M059J (cell line): ENCODE results near the gene SLC9A8. TPM values are rescaled to one million over a fixed set of nuclear protein-coding genes. Genes with fewer than 3 reads are reported as not detected.
A peak's percentile ranks its signal among the peaks of the same experiment; 100 is the strongest.

Experiments used
- DNase-seq: peaks from one replicate; pipeline ENCODE4 v3.0.0-alpha.2; 2012; ENCODE audit warnings: low read depth
- total RNA-seq: library from RNA; depleted of rRNA; stranded (reverse); fragments of >200 nt; shearing (Covaris generic); gene quantifications from 2 replicates; pipeline ENCODE4 v1.2.3, GENCODE V29; 2014

The SLC9A8 gene
- total RNA-seq, 1 experiment from 2014 or later = 9.0 TPM

- peak; percentile 98 for DNase-seq
Measured at GRCh38 chr20:49915380-49916145, 102.9 kb downstream of the SLC9A8 start, which contains the start of gene SPATA2. Gene SPATA2, minus strand, starts transcription at chr20:49915529. Its CDS starts 7,039 bp downstream, at chr20:49908490.

- peak; percentile 87 for DNase-seq
Measured at GRCh38 chr20:49916146-49917002, 103.7 kb downstream of the SLC9A8 start.

- DNase-seq = no peak
Measured at GRCh38 chr20:49918446-49918845, 105.8 kb downstream of the SLC9A8 start.

- DNase-seq = no peak
Measured at GRCh38 chr20:49919009-49919408, 106.4 kb downstream of the SLC9A8 start.

GRCh38 chr20:49919461-49919860 is 106.8 kb downstream of the SLC9A8 start:
- no peak for DNase-seq

GRCh38 chr20:49924247-49924646 is 111.6 kb downstream of the SLC9A8 start:
- no peak for DNase-seq

GRCh38 chr20:49925901-49926454 is 113.3 kb downstream of the SLC9A8 start:
- DNase-seq = no peak

GRCh38 chr20:49928411-49929141 is 115.9 kb downstream of the SLC9A8 start:
- peak; percentile 92 for DNase-seq

GRCh38 chr20:49929142-49929494 is 116.5 kb downstream of the SLC9A8 start:
- no peak for DNase-seq

GRCh38 chr20:49935746-49936152 is 123.1 kb downstream of the SLC9A8 start:
- DNase-seq = no peak

GRCh38 chr20:49936153-49937026 is 123.8 kb downstream of the SLC9A8 start, which contains the start of gene RNF114:
Gene RNF114, plus strand, starts transcription at chr20:49936397. Its CDS starts 16 bp downstream, at chr20:49936413.
- peak; percentile 90 for DNase-seq

GRCh38 chr20:49937027-49937929 is 124.7 kb downstream of the SLC9A8 start:
- peak; percentile 56 for DNase-seq

GRCh38 chr20:49938173-49939163 is 125.8 kb downstream of the SLC9A8 start:
- peak; percentile 49 for DNase-seq

- DNase-seq = no peak
Measured at GRCh38 chr20:49941456-49941855, 128.8 kb downstream of the SLC9A8 start.
